22Rv1 (cell line): ENCODE measurements around the gene VBP1.
A peak's percentile ranks its signal among the peaks of the same experiment; 100 is the strongest.

Source experiments
- H3K27ac ChIP-seq: fragments of 450-650 bp; 2 replicates; pipeline ENCODE4 v1.5.1; 2017
- ZFX ChIP-seq: fragments of 450-650 bp; IDR thresholded peaks from 2 replicates; pipeline ENCODE4 v1.6.1; 2017; ENCODE audit warnings: antibody characterized with exemption, borderline replicate concordance
- TF ChIP-seq, protein P1 (sequence below): fragments of 450-650 bp; IDR thresholded peaks from 2 replicates; pipeline ENCODE4 v1.5.1; 2017; ENCODE audit warnings: mild to moderate bottlenecking

Gene VBP1

DNA sequence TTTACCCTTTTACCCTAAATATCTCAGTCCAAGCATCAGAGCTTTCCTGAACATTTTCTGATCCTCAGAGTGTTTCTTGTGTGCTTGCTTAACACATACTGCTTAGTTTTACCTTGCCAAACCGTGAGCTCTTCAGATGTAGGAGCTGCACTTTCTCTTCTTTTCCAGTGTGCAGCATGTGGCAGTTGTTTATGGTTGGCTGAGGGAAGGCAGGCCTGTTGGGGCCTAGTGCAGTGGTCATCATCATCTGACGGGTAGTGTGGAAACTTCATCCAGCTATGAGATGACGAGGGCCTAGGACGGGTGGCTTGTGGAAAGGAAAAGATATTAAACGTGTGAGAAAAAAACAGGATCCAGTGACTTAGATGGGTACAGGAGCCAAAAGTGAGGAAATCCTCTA is 21.5 kb downstream of the VBP1 start:
- TF ChIP-seq, protein P1, sequence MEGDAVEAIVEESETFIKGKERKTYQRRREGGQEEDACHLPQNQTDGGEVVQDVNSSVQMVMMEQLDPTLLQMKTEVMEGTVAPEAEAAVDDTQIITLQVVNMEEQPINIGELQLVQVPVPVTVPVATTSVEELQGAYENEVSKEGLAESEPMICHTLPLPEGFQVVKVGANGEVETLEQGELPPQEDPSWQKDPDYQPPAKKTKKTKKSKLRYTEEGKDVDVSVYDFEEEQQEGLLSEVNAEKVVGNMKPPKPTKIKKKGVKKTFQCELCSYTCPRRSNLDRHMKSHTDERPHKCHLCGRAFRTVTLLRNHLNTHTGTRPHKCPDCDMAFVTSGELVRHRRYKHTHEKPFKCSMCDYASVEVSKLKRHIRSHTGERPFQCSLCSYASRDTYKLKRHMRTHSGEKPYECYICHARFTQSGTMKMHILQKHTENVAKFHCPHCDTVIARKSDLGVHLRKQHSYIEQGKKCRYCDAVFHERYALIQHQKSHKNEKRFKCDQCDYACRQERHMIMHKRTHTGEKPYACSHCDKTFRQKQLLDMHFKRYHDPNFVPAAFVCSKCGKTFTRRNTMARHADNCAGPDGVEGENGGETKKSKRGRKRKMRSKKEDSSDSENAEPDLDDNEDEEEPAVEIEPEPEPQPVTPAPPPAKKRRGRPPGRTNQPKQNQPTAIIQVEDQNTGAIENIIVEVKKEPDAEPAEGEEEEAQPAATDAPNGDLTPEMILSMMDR: no peak
- no peak for TF ChIP-seq ZFX

DNA sequence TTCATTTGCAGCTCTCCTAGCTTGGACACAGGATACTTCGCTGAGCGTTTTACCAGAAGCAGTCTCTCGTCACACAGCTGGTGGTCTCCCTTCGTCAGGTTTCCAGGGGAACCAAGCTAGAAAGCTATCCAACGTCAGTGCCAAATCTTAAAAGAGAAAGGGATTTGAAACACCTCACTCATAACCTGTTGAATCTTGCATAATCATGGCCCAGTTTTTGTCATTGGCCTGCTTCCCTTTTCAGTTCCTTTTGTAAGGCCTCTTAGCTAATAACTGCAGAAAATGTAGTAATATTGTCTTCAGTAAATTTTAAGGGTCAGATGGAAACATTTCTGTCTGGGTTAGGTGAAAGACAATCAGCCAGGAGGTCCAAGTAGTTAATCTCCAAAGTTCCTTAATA is 26.0 kb downstream of the VBP1 start:
- H3K27ac ChIP-seq: no peak overlapping the region
- TF ChIP-seq, protein P1: no peak
- TF ChIP-seq ZFX: no peak

More for the DNA sequence above, 21.5 kb downstream of the VBP1 start:
- no peak overlapping the region for H3K27ac ChIP-seq

DNA sequence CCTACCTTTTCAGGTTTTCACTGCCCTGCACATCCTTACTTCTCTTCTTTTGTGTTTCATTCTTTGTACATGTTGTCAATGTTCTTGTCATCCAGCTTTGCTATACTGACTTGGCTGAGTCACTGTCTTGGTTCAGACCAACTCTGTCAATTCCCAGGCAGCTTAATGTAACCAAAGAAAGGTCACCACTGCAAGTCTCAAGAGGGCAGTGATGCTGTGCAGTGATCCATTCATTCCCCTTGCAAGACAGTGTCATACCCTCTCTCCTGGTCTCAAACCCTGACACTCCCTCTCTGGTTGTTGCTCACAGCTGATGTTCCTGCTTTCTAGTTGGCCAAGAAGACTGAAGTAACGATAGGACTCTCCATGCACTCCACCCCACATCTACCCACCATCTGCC is 30.5 kb downstream of the VBP1 start:
- no peak for TF ChIP-seq ZFX
- H3K27ac ChIP-seq: no peak overlapping the region

DNA sequence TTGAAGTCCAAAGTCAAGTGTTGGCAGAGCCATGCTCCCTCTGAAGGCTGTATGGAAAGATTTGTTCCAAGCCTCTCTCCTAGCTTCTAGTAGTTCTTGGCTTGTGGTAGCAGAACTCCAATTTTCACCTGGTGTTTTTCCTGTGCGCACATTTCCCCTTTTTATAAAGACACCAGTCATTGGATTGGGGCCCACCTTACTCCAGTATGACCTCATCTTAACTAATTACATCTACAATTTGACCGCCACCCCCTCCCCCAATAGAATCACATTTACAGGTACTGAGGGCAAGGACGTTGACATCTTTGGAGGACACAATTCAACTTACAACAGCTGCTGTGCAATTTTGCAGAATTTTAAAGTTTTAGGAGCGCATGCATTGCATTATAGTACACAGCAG is 31.2 kb downstream of the VBP1 start:
- H3K27ac ChIP-seq: no peak overlapping the region
- TF ChIP-seq ZFX: no peak
- TF ChIP-seq, protein P1: no peak

DNA sequence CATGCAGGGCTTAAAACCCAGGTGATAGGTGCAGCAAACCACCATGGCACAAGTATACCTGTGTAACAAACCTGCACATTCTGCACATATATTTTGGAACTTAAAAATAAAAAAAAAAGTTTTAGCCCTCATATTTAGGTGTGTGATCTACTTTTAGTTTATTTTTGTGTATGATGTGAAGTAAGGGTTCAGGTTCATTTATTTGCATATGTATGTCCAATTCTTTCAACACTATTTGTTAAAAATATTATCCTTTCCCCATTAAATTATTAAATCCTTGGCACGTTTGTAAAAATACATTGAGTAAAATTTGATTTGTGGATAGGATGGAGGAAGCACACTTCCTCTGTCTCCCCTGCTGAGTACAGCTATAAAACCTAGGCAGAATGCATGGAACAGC is 35.1 kb downstream of the VBP1 start:
- no peak for TF ChIP-seq ZFX
- TF ChIP-seq, protein P1: no peak
- no peak overlapping the region for H3K27ac ChIP-seq

DNA sequence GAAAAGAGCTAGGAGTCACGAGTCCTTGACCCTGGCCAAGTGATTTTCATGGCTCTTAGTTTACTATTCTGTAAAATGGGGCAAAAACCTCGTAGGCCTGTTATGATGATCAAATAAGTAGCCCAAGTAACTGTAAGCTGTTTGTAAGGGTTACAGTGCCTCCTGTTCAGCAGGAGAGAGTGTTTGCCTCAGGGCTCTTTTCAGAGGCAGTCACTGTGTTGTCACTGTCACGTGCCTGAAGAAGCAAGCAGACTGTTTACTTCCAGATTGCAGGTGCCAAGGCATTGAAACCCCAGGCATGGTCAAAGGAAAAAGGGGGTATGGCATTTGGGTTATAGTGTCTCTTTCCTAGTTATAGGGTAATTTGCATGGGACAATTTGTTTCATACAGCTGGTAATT is 43.5 kb downstream of the VBP1 start:
- TF ChIP-seq, protein P1: no peak
- H3K27ac ChIP-seq: peak overlapping the region; percentile 10

DNA sequence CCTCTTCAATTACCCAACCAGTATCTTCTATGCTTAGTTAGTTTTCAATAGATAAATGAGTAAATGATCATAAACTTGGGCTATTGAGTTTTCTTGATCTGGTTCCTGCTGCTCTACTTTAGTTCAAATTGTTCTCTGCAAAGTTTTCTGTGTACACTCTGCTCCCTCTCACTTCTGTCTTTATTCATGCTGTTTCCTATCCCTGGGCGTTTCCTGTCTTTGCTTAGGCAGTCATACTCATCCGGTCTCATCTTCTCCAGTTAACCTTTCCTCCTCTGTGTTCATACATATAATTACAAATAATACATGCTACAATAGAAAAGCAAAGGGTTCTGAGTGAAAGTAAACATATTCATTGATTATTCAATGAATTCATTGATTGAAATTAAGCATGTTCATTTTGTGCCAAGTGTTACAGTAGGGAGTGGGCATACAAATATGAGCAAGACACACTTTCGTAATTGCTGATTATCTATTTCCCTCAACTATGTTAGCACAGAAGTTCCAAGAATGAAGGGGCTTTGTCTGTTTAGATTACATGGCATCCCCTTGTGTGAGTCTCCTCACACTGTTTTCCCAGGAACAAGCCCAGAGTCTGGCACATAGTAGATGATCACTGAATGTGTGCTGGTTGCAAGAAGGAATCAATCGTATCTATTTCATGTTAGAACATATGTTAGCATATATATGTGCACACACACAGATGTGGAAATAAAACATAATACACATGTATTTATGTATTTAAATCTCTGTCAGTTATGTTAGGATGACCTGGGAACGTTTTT is 46.9 kb downstream of the VBP1 start:
- no peak overlapping the region for H3K27ac ChIP-seq
- TF ChIP-seq, protein P1: no peak
- no peak for TF ChIP-seq ZFX
